Esophagus squamous epithelium (tissue), 4 donors: ENCODE results near the gene GINS3.

Experiments
- POLR2A ChIP-seq, 4 donors: fragments of 450-650 bp; IDR thresholded peaks; one replicate each; pipeline ENCODE4 v1.6.1; 2017; ENCODE audit warnings: antibody characterized with exemption in 4 of 4, mild to moderate bottlenecking in 4 of 4, moderate library complexity in 3 of 4
- TF ChIP-seq, protein P1 (sequence below), 6 experiments: fragments of 450-650 bp in 4 of 6; fragments of 200-600 bp in 2 of 6; sonication (generic) in 2 of 6; IDR thresholded peaks; one replicate each; pipeline ENCODE4 v1.5.1; 2016 to 2019; ENCODE audit warnings: antibody characterized with exemption in 6 of 6, mild to moderate bottlenecking in 4 of 6, moderate library complexity in 4 of 6

DNA sequence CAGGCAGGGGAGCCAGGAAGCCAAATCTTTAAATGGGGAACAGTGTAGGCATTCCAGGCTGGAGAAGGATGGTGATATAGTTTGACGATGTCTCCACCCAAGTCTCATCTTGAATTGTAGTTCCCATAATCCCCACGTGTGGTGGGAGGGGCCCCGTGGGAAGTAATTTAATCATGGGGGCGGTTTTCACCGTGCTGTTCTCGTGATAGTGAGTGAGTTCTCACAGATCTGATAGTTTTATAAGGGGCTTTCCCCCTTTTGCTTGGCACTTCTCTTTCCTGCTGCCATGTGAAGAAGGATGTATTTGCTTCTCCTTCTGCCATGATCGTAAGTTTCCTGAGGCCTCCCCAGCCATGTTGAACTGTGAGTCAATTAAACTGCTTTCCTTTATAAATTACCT, 28.8 kb downstream of the GINS3 start:
- TF ChIP-seq, protein P1, sequence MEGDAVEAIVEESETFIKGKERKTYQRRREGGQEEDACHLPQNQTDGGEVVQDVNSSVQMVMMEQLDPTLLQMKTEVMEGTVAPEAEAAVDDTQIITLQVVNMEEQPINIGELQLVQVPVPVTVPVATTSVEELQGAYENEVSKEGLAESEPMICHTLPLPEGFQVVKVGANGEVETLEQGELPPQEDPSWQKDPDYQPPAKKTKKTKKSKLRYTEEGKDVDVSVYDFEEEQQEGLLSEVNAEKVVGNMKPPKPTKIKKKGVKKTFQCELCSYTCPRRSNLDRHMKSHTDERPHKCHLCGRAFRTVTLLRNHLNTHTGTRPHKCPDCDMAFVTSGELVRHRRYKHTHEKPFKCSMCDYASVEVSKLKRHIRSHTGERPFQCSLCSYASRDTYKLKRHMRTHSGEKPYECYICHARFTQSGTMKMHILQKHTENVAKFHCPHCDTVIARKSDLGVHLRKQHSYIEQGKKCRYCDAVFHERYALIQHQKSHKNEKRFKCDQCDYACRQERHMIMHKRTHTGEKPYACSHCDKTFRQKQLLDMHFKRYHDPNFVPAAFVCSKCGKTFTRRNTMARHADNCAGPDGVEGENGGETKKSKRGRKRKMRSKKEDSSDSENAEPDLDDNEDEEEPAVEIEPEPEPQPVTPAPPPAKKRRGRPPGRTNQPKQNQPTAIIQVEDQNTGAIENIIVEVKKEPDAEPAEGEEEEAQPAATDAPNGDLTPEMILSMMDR (IDR thresholded peaks at IDR 0.05), result no peak
- TF ChIP-seq POLR2A (IDR thresholded peaks at IDR 0.05), result no peak
